Neural progenitor cell (in vitro differentiated cells): ENCODE results near the gene CAMLG.

Experiments used
- EZH2 ChIP-seq: fragments of 200-600 bp; sonication (generic); IDR thresholded peaks from 2 replicates; pipeline ENCODE4 v1.6.1; 2017; ENCODE audit warnings: antibody characterized with exemption, mild to moderate bottlenecking, moderate library complexity
- EZH2phosphoT487 ChIP-seq: fragments of 200-600 bp; sonication (generic); IDR thresholded peaks from 2 replicates; pipeline ENCODE4 v1.6.1; 2017; ENCODE audit warnings: antibody characterized with exemption
- TF ChIP-seq, protein P1 (sequence below): fragments of 200-600 bp; sonication (generic); IDR thresholded peaks from 2 replicates; pipeline ENCODE4 v1.5.1; 2017; ENCODE audit warnings: antibody characterized with exemption, mild to moderate bottlenecking

DNA sequence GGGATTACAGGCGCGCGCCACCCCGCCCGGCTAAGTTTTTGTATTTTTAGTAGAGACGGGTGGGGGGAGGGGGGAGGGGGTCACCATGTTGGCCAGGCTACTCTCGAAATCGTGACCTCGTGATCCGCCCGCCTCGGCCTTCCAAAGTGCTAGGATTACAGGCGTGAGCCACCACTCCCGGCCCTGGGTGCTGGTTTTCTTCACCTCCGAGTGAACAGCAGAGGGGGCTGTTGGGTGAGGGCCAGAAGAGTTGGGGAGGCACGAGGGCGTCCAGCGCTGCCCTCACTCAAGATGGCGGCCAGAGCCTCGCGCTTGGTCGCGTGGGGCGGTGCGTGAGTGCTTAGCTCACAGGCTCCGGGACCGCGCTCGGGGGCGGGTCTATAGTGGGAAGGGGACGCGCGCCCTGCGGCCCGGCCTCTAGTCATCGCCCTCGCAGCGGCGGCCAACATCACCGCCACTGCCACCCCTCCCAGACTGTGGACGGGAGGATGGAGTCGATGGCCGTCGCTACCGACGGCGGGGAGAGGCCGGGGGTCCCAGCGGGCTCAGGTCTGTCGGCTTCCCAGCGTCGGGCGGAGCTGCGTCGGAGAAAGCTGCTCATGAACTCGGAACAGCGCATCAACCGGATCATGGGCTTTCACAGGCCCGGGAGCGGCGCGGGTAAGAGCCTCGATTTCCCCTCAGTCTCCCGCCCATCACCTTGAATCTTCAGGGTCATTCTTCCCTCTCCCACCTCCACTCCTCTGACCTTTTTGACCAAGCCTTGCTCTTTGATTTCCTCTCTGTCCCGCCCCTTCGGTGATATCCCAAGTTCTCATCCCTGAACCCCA, at the start of gene CAMLG:
- TF ChIP-seq, protein P1, sequence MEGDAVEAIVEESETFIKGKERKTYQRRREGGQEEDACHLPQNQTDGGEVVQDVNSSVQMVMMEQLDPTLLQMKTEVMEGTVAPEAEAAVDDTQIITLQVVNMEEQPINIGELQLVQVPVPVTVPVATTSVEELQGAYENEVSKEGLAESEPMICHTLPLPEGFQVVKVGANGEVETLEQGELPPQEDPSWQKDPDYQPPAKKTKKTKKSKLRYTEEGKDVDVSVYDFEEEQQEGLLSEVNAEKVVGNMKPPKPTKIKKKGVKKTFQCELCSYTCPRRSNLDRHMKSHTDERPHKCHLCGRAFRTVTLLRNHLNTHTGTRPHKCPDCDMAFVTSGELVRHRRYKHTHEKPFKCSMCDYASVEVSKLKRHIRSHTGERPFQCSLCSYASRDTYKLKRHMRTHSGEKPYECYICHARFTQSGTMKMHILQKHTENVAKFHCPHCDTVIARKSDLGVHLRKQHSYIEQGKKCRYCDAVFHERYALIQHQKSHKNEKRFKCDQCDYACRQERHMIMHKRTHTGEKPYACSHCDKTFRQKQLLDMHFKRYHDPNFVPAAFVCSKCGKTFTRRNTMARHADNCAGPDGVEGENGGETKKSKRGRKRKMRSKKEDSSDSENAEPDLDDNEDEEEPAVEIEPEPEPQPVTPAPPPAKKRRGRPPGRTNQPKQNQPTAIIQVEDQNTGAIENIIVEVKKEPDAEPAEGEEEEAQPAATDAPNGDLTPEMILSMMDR: peak; percentile 85
- TF ChIP-seq EZH2 (no peak), EZH2phosphoT487 (peak; percentile 29)
